BJ (cell line): Measurements from ENCODE around the gene MIDN. TPM values are rescaled to one million over a fixed set of nuclear protein-coding genes. Genes with fewer than 3 reads are reported as not detected.

ENCODE experiments used
- CTCF ChIA-PET: fragments of 350-600 bp; formaldehyde crosslinking; extraction: SDS; loops from one replicate; lab custom pipeline; 2021; ENCODE audit warnings: antibody characterized with exemption, inconsistent platforms; lab: Yijun Ruan, JAX
- POLR2A ChIA-PET: fragments of 300-600 bp; sonication (Branson Sonifier 250); formaldehyde crosslinking; extraction: SDS; loops from one replicate; lab custom pipeline; 2021; ENCODE audit warnings: antibody characterized with exemption; lab: Charles Lee
- DNase-seq: peaks from one replicate; pipeline ENCODE4 v3.0.0-alpha.2; 2011; ENCODE audit warnings: low read depth
- H3K27me3 ChIP-seq: 2 replicates; pipeline ENCODE4 v1.6.0; 2011; ENCODE audit warnings: low read length; ENCODE audit not compliant: control insufficient read depth, insufficient read depth
- H3K36me3 ChIP-seq: 2 replicates; pipeline ENCODE4 v1.5.1; 2011; ENCODE audit warnings: low read length; ENCODE audit not compliant: control insufficient read depth, insufficient read depth
- H3K4me3 ChIP-seq: 2 replicates; pipeline ENCODE4 v1.5.1; 2011; ENCODE audit warnings: low read depth, mild to moderate bottlenecking, control low read depth, low read length
- CTCF ChIP-seq: IDR thresholded peaks from 2 replicates; pipeline ENCODE4 v1.5.1; 2011; ENCODE audit warnings: low read depth, mild to moderate bottlenecking, control low read depth, inconsistent platforms, low read length, moderate library complexity; ENCODE audit not compliant: insufficient read depth
- polyA plus RNA-seq: library from polyadenylated mRNA; depleted of rRNA; stranded (reverse); fragments of >200 nt; gene quantifications from 2 replicates; pipeline ENCODE4 v1.2.3, GENCODE V29; 2011

MIDN gene
- polyA plus RNA-seq, 1 experiment, result 8.4 TPM

- TF ChIP-seq CTCF, result no peak
- no peak for DNase-seq
- ChIA-PET POLR2A (interaction anchor here (0.6 kb wide), 1 partner anchor 38 kb away, joined by 13 read pairs; no protein-coding TSS in a partner anchor), CTCF (interaction anchor here (0.9 to 1.8 kb wide), 2 partner anchors 9 to 11 kb away, joined by 3 to 8 read pairs; no protein-coding TSS in a partner anchor)
- no peak overlapping the region for H3K4me3 ChIP-seq
- peaks cover 10% of the 10 kb centered on the region for H3K36me3 ChIP-seq
- no peaks in the 10 kb centered on the region for H3K27me3 ChIP-seq
Observed at GRCh38 chr19:1231729-1232637, 16.4 kb upstream of the MIDN start.

GRCh38 chr19:1232652-1233072 lies 15.7 kb upstream of the MIDN start:
- H3K36me3 ChIP-seq, result peaks cover 10% of the 10 kb centered on the region
- TF ChIP-seq CTCF, result no peak
- H3K4me3 ChIP-seq, result no peak overlapping the region
- DNase-seq, result no peak
- POLR2A ChIA-PET, result interaction anchor here (0.6 kb wide), 1 partner anchor 37 kb away, joined by 13 read pairs; no protein-coding TSS in a partner anchor
- CTCF ChIA-PET, result interaction anchor here (0.9 to 1.8 kb wide), 2 partner anchors 9 to 12 kb away, joined by 3 to 8 read pairs; no protein-coding TSS in a partner anchor
- no peaks in the 10 kb centered on the region for H3K27me3 ChIP-seq

- no peak for TF ChIP-seq CTCF
- ChIA-PET CTCF (interaction anchor here (1.8 kb wide), 1 partner anchor 10 kb away, joined by 8 read pairs; no protein-coding TSS in a partner anchor), POLR2A (no interaction called here)
- Histone ChIP-seq H3K27me3 (no peaks in the 10 kb centered on the region), H3K36me3 (peaks cover 10% of the 10 kb centered on the region), H3K4me3 (no peak overlapping the region)
- no peak for DNase-seq
Observed at GRCh38 chr19:1233115-1233667, 15.2 kb upstream of the MIDN start.

- no peak overlapping the region for H3K4me3 ChIP-seq
- no peaks in the 10 kb centered on the region for H3K27me3 ChIP-seq
- H3K36me3 ChIP-seq, result peaks cover 10% of the 10 kb centered on the region
- POLR2A ChIA-PET, result no interaction called here
- no peak for TF ChIP-seq CTCF
- no peak for DNase-seq
- CTCF ChIA-PET, result no interaction called here
Observed at GRCh38 chr19:1234051-1234954, 14.1 kb upstream of the MIDN start.
